GM12892 (cell line): ENCODE results near the gene LIPK. TPM values are rescaled to one million over a fixed set of nuclear protein-coding genes. Genes with fewer than 3 reads are reported as not detected.
A peak's percentile ranks its signal among the peaks of the same experiment; 100 is the strongest.
"Not testable (repeated sequence)": the region's sequence is repeated elsewhere in the genome, so short reads cannot be mapped to it uniquely, and the experiment has no call there.

Experiments used
- DNase-seq: peaks from one replicate; pipeline ENCODE4 v3.0.0; 2011; ENCODE audit not compliant: insufficient read length
- FAIRE-seq: peaks from 2 replicates; lab custom pipeline; 2011; peaks lifted over from hg19 to GRCh38; lab: Jason Lieb, UNC
- POLR2A ChIP-seq: IDR thresholded peaks from 2 replicates; pipeline ENCODE4 v1.6.1; 2011; ENCODE audit warnings: low read depth, low read length, control low read depth
- POLR2AphosphoS5 ChIP-seq: IDR thresholded peaks from 2 replicates; pipeline ENCODE4 v1.6.1; 2011; ENCODE audit warnings: low read depth, low read length, control low read depth
- TAF1 ChIP-seq: IDR thresholded peaks from 2 replicates; pipeline ENCODE4 v1.6.1; 2011; ENCODE audit warnings: low read depth, mild to moderate bottlenecking, control low read depth, low read length, borderline replicate concordance
- polyA plus RNA-seq: library from polyadenylated mRNA; unstranded; fragments of >200 nt; gene quantifications from one replicate; pipeline ENCODE4 v1.2.1, GENCODE V29; 2012; ENCODE audit warnings: missing spikeins, inconsistent platforms; ENCODE audit not compliant: missing spikeins

The LIPK gene
- polyA plus RNA-seq: not detected

- TF ChIP-seq TAF1 (no peak), POLR2A (no peak), POLR2AphosphoS5 (no peak)
- FAIRE-seq (no peak), DNase-seq (no peak)
Observed at GRCh38 chr10:88705958-88706357, at the start of gene LIPK. LIPK (plus strand) TSS chr10:88706249; CDS start chr10:88724544, 18,295 bp downstream.

- TF ChIP-seq POLR2A: no peak
- no peak for TF ChIP-seq POLR2AphosphoS5
- TF ChIP-seq TAF1: no peak
- DNase-seq (no peak), FAIRE-seq (no peak)
Observed at GRCh38 chr10:88657901-88658300, 48.1 kb upstream of the LIPK start.

GRCh38 chr10:88659725-88660597, 46.1 kb upstream of the LIPK start:
- no peak for TF ChIP-seq POLR2A
- TF ChIP-seq POLR2AphosphoS5: no peak
- no peak for TF ChIP-seq TAF1
- no peak for DNase-seq
- no peak for FAIRE-seq

- DNase-seq: no peak
- FAIRE-seq: no peak
- no peak for TF ChIP-seq POLR2AphosphoS5
- TF ChIP-seq POLR2A: no peak
- TF ChIP-seq TAF1: no peak
Observed at GRCh38 chr10:88660598-88660884, 45.5 kb upstream of the LIPK start.

GRCh38 chr10:88661018-88661417, 45.0 kb upstream of the LIPK start:
- FAIRE-seq: no peak
- no peak for DNase-seq
- no peak for TF ChIP-seq POLR2A
- TF ChIP-seq POLR2AphosphoS5: no peak
- no peak for TF ChIP-seq TAF1

GRCh38 chr10:88661577-88661976, 44.5 kb upstream of the LIPK start:
- TF ChIP-seq POLR2A (no peak), TAF1 (no peak), POLR2AphosphoS5 (no peak)
- DNase-seq (no peak), FAIRE-seq (no peak)

GRCh38 chr10:88663153-88663552, 42.9 kb upstream of the LIPK start:
- not testable (repeated sequence) for FAIRE-seq, DNase-seq

GRCh38 chr10:88664142-88664541, 41.9 kb upstream of the LIPK start, which contains the start of gene LIPF:
LIPF (plus strand) TSS chr10:88664442; CDS start chr10:88667298, 2,856 bp downstream.
- DNase-seq (no peak), FAIRE-seq (no peak)
- TF ChIP-seq POLR2AphosphoS5: no peak
- no peak for TF ChIP-seq POLR2A
- TF ChIP-seq TAF1: no peak

- FAIRE-seq: peak; percentile 33
- no peak for TF ChIP-seq POLR2A
- no peak for TF ChIP-seq TAF1
- no peak for TF ChIP-seq POLR2AphosphoS5
- DNase-seq: no peak
Observed at GRCh38 chr10:88668465-88668864, 37.6 kb upstream of the LIPK start.

- no peak for DNase-seq
- peak; percentile 92 for FAIRE-seq
Observed at GRCh38 chr10:88670497-88670896, 35.6 kb upstream of the LIPK start.

GRCh38 chr10:88672041-88672440, 34.0 kb upstream of the LIPK start:
- FAIRE-seq: no peak
- TF ChIP-seq POLR2AphosphoS5: no peak
- TF ChIP-seq TAF1: no peak
- TF ChIP-seq POLR2A: no peak
- DNase-seq: no peak

More at GRCh38 chr10:88670497-88670896, 35.6 kb upstream of the LIPK start:
- TF ChIP-seq POLR2AphosphoS5: no peak
- TF ChIP-seq TAF1: no peak
- TF ChIP-seq POLR2A: no peak

- DNase-seq (no peak), FAIRE-seq (peak; percentile 5)
- TF ChIP-seq TAF1 (no peak), POLR2AphosphoS5 (no peak), POLR2A (no peak)
Observed at GRCh38 chr10:88676283-88677060, 29.6 kb upstream of the LIPK start.
